ENCODE measurements around the gene SIRPA. TPM values are rescaled to one million over a fixed set of nuclear protein-coding genes. Genes with fewer than 3 reads are reported as not detected.

SIRPA gene
- total and polyA plus RNA-seq, 10 of the 15 experiments (the other 5 are each of a cell fraction or from before 2014, with no cell fraction given) = 1.7 to 13.2 (median 5.0) TPM

GRCh38 chr20:1855690-1856089 lies 39.5 kb upstream of the SIRPA start:
- Histone ChIP-seq H3K79me2 (ENCODE audit: control insufficient read depth, insufficient read depth, low read length) (no peaks in the 10 kb centered on the region), H3K36me3 (ENCODE audit: control insufficient read depth in 2 of 2, insufficient read depth in 2 of 2, low read length in 1 of 2) (no peaks in the 10 kb centered on the region), H3K27me3 (replicated peaks in 1 of 2; ENCODE audit: control insufficient read depth in 2 of 2, insufficient read depth in 2 of 2, low read length in 1 of 2) (no peaks in the 10 kb centered on the region), H3K27ac (ENCODE audit: control insufficient read depth, insufficient read depth) (no peak overlapping the region), H3K4me1 (ENCODE audit: control insufficient read depth, insufficient read depth, low read length) (peaks cover 12% of the 10 kb centered on the region), H3K9me3 (replicated peaks; ENCODE audit: control insufficient read depth, insufficient read depth, low read length) (no peaks in the 10 kb centered on the region), H3K9ac (ENCODE audit: control insufficient read depth, insufficient read depth, low read length) (no peak overlapping the region), H2AFZ (ENCODE audit: control insufficient read depth, low read depth, low read length) (no peak overlapping the region), H3K4me3 (no peak overlapping the region), H4K20me1 (ENCODE audit: control insufficient read depth, insufficient read depth) (no peaks in the 10 kb centered on the region), H3K4me2 (ENCODE audit: control insufficient read depth, insufficient read depth) (no peak overlapping the region)
- FAIRE-seq (no peak), ATAC-seq (no peak), DNase-seq (ENCODE audit: low read depth, low spot score) (no peak)
- ChIA-PET SMC1A (ENCODE audit: uncharacterized antibody, unreplicated experiment) (interaction anchor here (1.2 to 1.4 kb wide), 2 partner anchors 11 to 18 kb away, joined by 4 to 9 read pairs; no protein-coding TSS in a partner anchor), RAD21 (ENCODE audit: unreplicated experiment) (no interaction called here), POLR2A (interaction anchor here (1.0 kb wide), 1 partner anchor 10 kb away, joined by 3 read pairs; no protein-coding TSS in a partner anchor), CTCF (interaction anchor here (0.9 to 2.0 kb wide), 3 partner anchors 12 to 78 kb away, joined by 3 to 5 read pairs (median 3); no protein-coding TSS in a partner anchor)
- intact Hi-C loops (cut with micrococcal nuclease; ENCODE audit: unreplicated experiment) (no loop called here), in situ Hi-C loops (cut with MboI) (no loop called here)
- no TSS peak for BruUV-seq (replicated peaks)
- no peak for TF ChIP-seq EZH2 (IDR thresholded peaks at IDR 0.05; ENCODE audit: borderline replicate concordance, control insufficient read depth, low read depth, low read length)
- no peak for TF ChIP-seq HDGF (IDR thresholded peaks at IDR 0.05)
- TF ChIP-seq IKZF2 (IDR thresholded peaks at IDR 0.05) = no peak
- TF ChIP-seq, protein P1, sequence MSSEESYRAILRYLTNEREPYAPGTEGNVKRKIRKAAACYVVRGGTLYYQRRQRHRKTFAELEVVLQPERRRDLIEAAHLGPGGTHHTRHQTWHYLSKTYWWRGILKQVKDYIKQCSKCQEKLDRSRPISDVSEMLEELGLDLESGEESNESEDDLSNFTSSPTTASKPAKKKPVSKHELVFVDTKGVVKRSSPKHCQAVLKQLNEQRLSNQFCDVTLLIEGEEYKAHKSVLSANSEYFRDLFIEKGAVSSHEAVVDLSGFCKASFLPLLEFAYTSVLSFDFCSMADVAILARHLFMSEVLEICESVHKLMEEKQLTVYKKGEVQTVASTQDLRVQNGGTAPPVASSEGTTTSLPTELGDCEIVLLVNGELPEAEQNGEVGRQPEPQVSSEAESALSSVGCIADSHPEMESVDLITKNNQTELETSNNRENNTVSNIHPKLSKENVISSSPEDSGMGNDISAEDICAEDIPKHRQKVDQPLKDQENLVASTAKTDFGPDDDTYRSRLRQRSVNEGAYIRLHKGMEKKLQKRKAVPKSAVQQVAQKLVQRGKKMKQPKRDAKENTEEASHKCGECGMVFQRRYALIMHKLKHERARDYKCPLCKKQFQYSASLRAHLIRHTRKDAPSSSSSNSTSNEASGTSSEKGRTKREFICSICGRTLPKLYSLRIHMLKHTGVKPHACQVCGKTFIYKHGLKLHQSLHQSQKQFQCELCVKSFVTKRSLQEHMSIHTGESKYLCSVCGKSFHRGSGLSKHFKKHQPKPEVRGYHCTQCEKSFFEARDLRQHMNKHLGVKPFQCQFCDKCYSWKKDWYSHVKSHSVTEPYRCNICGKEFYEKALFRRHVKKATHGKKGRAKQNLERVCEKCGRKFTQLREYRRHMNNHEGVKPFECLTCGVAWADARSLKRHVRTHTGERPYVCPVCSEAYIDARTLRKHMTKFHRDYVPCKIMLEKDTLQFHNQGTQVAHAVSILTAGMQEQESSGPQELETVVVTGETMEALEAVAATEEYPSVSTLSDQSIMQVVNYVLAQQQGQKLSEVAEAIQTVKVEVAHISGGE (CRISPR knock-in tag; IDR thresholded peaks at IDR 0.05) = no peak
- no peak for TF ChIP-seq SMC3 (IDR thresholded peaks at IDR 0.05; ENCODE audit: borderline replicate concordance, low read length)
- TF ChIP-seq NRF1 (conservative IDR thresholded peaks at IDR 0.05; ENCODE audit: low read depth, low read length) = no peak
- TF ChIP-seq NFYA (IDR thresholded peaks at IDR 0.05; ENCODE audit: borderline replicate concordance, low read depth, low read length) = no peak
- TF ChIP-seq STAT3 (IDR thresholded peaks at IDR 0.05; ENCODE audit: low read depth, low read length) = no peak
- TF ChIP-seq, protein P2, sequence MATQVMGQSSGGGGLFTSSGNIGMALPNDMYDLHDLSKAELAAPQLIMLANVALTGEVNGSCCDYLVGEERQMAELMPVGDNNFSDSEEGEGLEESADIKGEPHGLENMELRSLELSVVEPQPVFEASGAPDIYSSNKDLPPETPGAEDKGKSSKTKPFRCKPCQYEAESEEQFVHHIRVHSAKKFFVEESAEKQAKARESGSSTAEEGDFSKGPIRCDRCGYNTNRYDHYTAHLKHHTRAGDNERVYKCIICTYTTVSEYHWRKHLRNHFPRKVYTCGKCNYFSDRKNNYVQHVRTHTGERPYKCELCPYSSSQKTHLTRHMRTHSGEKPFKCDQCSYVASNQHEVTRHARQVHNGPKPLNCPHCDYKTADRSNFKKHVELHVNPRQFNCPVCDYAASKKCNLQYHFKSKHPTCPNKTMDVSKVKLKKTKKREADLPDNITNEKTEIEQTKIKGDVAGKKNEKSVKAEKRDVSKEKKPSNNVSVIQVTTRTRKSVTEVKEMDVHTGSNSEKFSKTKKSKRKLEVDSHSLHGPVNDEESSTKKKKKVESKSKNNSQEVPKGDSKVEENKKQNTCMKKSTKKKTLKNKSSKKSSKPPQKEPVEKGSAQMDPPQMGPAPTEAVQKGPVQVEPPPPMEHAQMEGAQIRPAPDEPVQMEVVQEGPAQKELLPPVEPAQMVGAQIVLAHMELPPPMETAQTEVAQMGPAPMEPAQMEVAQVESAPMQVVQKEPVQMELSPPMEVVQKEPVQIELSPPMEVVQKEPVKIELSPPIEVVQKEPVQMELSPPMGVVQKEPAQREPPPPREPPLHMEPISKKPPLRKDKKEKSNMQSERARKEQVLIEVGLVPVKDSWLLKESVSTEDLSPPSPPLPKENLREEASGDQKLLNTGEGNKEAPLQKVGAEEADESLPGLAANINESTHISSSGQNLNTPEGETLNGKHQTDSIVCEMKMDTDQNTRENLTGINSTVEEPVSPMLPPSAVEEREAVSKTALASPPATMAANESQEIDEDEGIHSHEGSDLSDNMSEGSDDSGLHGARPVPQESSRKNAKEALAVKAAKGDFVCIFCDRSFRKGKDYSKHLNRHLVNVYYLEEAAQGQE (IDR thresholded peaks at IDR 0.05; ENCODE audit: low read depth, low read length) = no peak
- no peak for TF ChIP-seq MXI1 (IDR thresholded peaks at IDR 0.05; ENCODE audit: low read depth, low read length)
- no peak for TF ChIP-seq SUZ12 (IDR thresholded peaks at IDR 0.05; ENCODE audit: unreplicated experiment)
- TF ChIP-seq, protein P3, sequence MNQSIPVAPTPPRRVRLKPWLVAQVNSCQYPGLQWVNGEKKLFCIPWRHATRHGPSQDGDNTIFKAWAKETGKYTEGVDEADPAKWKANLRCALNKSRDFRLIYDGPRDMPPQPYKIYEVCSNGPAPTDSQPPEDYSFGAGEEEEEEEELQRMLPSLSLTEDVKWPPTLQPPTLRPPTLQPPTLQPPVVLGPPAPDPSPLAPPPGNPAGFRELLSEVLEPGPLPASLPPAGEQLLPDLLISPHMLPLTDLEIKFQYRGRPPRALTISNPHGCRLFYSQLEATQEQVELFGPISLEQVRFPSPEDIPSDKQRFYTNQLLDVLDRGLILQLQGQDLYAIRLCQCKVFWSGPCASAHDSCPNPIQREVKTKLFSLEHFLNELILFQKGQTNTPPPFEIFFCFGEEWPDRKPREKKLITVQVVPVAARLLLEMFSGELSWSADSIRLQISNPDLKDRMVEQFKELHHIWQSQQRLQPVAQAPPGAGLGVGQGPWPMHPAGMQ (IDR thresholded peaks at IDR 0.05; ENCODE audit: borderline replicate concordance) = no peak
- no peak for TF ChIP-seq ZSCAN29 (IDR thresholded peaks at IDR 0.05)
- TF ChIP-seq YBX1 (IDR thresholded peaks at IDR 0.05) = no peak
- TF ChIP-seq SUPT20H (IDR thresholded peaks at IDR 0.05; ENCODE audit: borderline replicate concordance, control insufficient read depth, low read depth, low read length) = no peak
- no peak for TF ChIP-seq ZNF622 (IDR thresholded peaks at IDR 0.05)
- WGBS (ENCODE audit: insufficient coverage, insufficient replicate concordance, low lambda C conversion rate, missing lambda C conversion rate) = 0% methylated on average over 1 of the region's 1 CpG

Data from GM12878 (cell line).